ENCODE results near the gene GMDS.

- TF ChIP-seq CTCF (IDR thresholded peaks at IDR 0.05; ENCODE audit: extremely low read depth in 1 of 2, insufficient read depth in 1 of 2, low read depth in 1 of 2, low read length in 2 of 2) (no peak), MYC (IDR thresholded peaks at IDR 0.05; ENCODE audit: low read depth, low read length) (no peak), FOS (IDR thresholded peaks at IDR 0.05; ENCODE audit: borderline replicate concordance, insufficient read depth, low read length) (no peak), POLR2A (IDR thresholded peaks at IDR 0.05; ENCODE audit: low read depth, low read length) (no peak), POLR2AphosphoS5 (IDR thresholded peaks at IDR 0.05; ENCODE audit: insufficient read depth, low read depth, low read length) (no peak), EZH2 (IDR thresholded peaks at IDR 0.05; ENCODE audit: borderline replicate concordance, low read depth, low read length, severe bottlenecking) (no peak), MAX (IDR thresholded peaks at IDR 0.05; ENCODE audit: insufficient read depth, insufficient read length) (no peak), JUN (IDR thresholded peaks at IDR 0.05; ENCODE audit: borderline replicate concordance, insufficient read depth, insufficient read length, low read depth) (no peak)
Observed at GRCh38 chr6:2190661-2191389, 54.6 kb downstream of the GMDS start.

Data from endothelial cell of umbilical vein (primary cell).